Inflammatory macrophage treated with lipopolysaccharide for 4 hours (primary cell): ENCODE measurements around the gene L3MBTL4.
A peak's percentile ranks its signal among the peaks of the same experiment; 100 is the strongest.

Source experiments
- DNase-seq: peaks from one replicate; pipeline ENCODE4 v3.0.0-alpha.2; 2020

The L3MBTL4 gene

GRCh38 chr18:6362559-6363129, 52.1 kb downstream of the L3MBTL4 start:
- DNase-seq: no peak

GRCh38 chr18:6357668-6358067, 57.0 kb downstream of the L3MBTL4 start:
- DNase-seq: no peak

- no peak for DNase-seq
Measured at GRCh38 chr18:6355789-6356589, 58.7 kb downstream of the L3MBTL4 start.

- DNase-seq: no peak
Measured at GRCh38 chr18:6352275-6352674, 62.4 kb downstream of the L3MBTL4 start.

GRCh38 chr18:6342990-6343389, 71.7 kb downstream of the L3MBTL4 start:
- DNase-seq: no peak

GRCh38 chr18:6341709-6342108, 73.0 kb downstream of the L3MBTL4 start:
- no peak for DNase-seq

GRCh38 chr18:6341303-6341702, 73.4 kb downstream of the L3MBTL4 start:
- no peak for DNase-seq

GRCh38 chr18:6340121-6340520, 74.6 kb downstream of the L3MBTL4 start:
- DNase-seq: no peak

GRCh38 chr18:6336239-6336638, 78.5 kb downstream of the L3MBTL4 start:
- DNase-seq: no peak

GRCh38 chr18:6333981-6334380, 80.7 kb downstream of the L3MBTL4 start:
- DNase-seq: no peak

- no peak for DNase-seq
Measured at GRCh38 chr18:6331872-6332271, 82.8 kb downstream of the L3MBTL4 start.

- DNase-seq: no peak
Measured at GRCh38 chr18:6330786-6331185, 83.9 kb downstream of the L3MBTL4 start.

GRCh38 chr18:6328621-6329010, 86.1 kb downstream of the L3MBTL4 start:
- no peak for DNase-seq

- no peak for DNase-seq
Measured at GRCh38 chr18:6327895-6328620, 86.7 kb downstream of the L3MBTL4 start.

GRCh38 chr18:6327485-6327884, 87.2 kb downstream of the L3MBTL4 start:
- DNase-seq: no peak

- no peak for DNase-seq
Measured at GRCh38 chr18:6326566-6326965, 88.1 kb downstream of the L3MBTL4 start.

- DNase-seq: no peak
Measured at GRCh38 chr18:6323319-6323889, 91.3 kb downstream of the L3MBTL4 start.

GRCh38 chr18:6315517-6316331, 99.0 kb downstream of the L3MBTL4 start:
- peak; percentile 75 for DNase-seq

GRCh38 chr18:6313415-6313814, 101.3 kb downstream of the L3MBTL4 start:
- peak; percentile 76 for DNase-seq

GRCh38 chr18:6311456-6312215, 103.1 kb downstream of the L3MBTL4 start:
- peak; percentile 73 for DNase-seq

GRCh38 chr18:6310714-6311113, 104.0 kb downstream of the L3MBTL4 start:
- no peak for DNase-seq

- DNase-seq: no peak
Measured at GRCh38 chr18:6297875-6298274, 116.8 kb downstream of the L3MBTL4 start.
